Heart left ventricle (tissue), 13 donors: ENCODE data around the gene JPH2.

Experiments
- CTCF ChIP-seq, 12 donors: fragments of 200-600 bp; sonication (generic) in 4 of 12; IDR thresholded peaks; one replicate each; pipeline versions ENCODE4 v1.5.0 to v1.8.0; 2018 to 2022; ENCODE audit warnings: antibody characterized with exemption in 12 of 12, mild to moderate bottlenecking in 5 of 12
- POLR2A ChIP-seq, 2 donors: fragments of 450-650 bp; IDR thresholded peaks; one replicate each; pipeline ENCODE4 v1.6.1; 2017; ENCODE audit warnings: antibody characterized with exemption in 2 of 2, mild to moderate bottlenecking in 2 of 2, moderate library complexity in 2 of 2
- donor health status: ischemic (EF 13 %, LVEDD 7.1; RV severe dilation, severe dysfunction).
- donor health status: DM: no; HTN: yes; CAD: no.
- donor health status: DM: no; HTN: no; CAD: no.
- donor health status: ischemic (EF 25% LVEDD 6.9; RV normal size, moderate dysfunction).
- donor health status: ischemic (EF 25% LVEDD 5.7; RV mildly dilated, moderate dysfunction).
- donor health status: ischemic (EF 35%, LVEDD 5.7; RV mildly dilated, moderate dysfunction).
- donor health status: nonischemic (EF 11% LVEDD 7.7; RV severe dilation, severe dysfunction).
- donor health status: DM: yes; HTN: yes; CAD: no.
- donor health status: PGD.
- donor health status: ischemic (EF 29% LVEDD 5.4; RV normal size, mild dysfunction).
- donor health status: nonischemic (EF 23%, LVEDD 6.1; RV moderate dilation, normal function).

- TF ChIP-seq CTCF (IDR thresholded peaks at IDR 0.05) (no peak), POLR2A (IDR thresholded peaks at IDR 0.05) (no peak)
Measured at GRCh38 chr20:44137266-44137801, 49.7 kb downstream of the JPH2 start.
